Body of pancreas (tissue), 4 donors: ENCODE measurements around the gene TPD52L1. TPM values are rescaled to one million over a fixed set of nuclear protein-coding genes. Genes with fewer than 3 reads are reported as not detected.
A peak's percentile ranks its signal among the peaks of the same experiment; 100 is the strongest.

Source experiments
- ATAC-seq: fragments of 150-250 bp; one replicate; pipeline ENCODE4 v1.9.1; 2016
- DNase-seq, 4 donors: peaks; one replicate each; pipeline ENCODE4 v3.0.0-alpha.2; 2019
- H3K27ac ChIP-seq, 4 donors: fragments of 200-600 bp; sonication (generic); 1 replicate in 3 of 4; 2 replicates in 1 of 4; pipeline versions ENCODE4 v1.5.1 to v1.6.1; 2016 to 2019; ENCODE audit warnings: mild to moderate bottlenecking in 1 of 4, mixed read lengths in 1 of 4, moderate library complexity in 1 of 4
- H3K27me3 ChIP-seq, 2 donors: fragments of 200-600 bp; sonication (generic); one replicate each; pipeline ENCODE4 v1.6.0; 2016; ENCODE audit warnings: mild to moderate bottlenecking in 1 of 2
- H3K36me3 ChIP-seq, 2 donors: fragments of 200-600 bp; sonication (generic); replicated peaks in 1 of 2; 2 replicates each; pipeline ENCODE4 v1.5.1; 2016; ENCODE audit warnings: low read depth in 2 of 2; ENCODE audit not compliant: insufficient read depth in 1 of 2
- H3K4me1 ChIP-seq: fragments of 200-600 bp; sonication (generic); one replicate; pipeline ENCODE4 v1.6.0; 2016
- H3K4me3 ChIP-seq, 2 donors: fragments of 200-600 bp; sonication (generic); 1 replicate in 1 of 2; 2 replicates in 1 of 2; pipeline ENCODE4 v1.5.1; 2016 to 2019
- H3K9me3 ChIP-seq, 3 donors: fragments of 200-600 bp; sonication (generic); 1 replicate in 2 of 3; 2 replicates in 1 of 3; pipeline ENCODE4 v1.5.1; 2016
- POLR2A ChIP-seq, 3 donors: fragments of 450-650 bp; IDR thresholded peaks; one replicate each; pipeline ENCODE4 v1.6.1; 2016; ENCODE audit warnings: antibody characterized with exemption in 3 of 3, mild to moderate bottlenecking in 2 of 3
- WGBS, 2 donors: methylation state at CpG; one replicate each; pipeline ENCODE4 v1.1.5; 2017; 5-methylcytosine and 5-hydroxymethylcytosine counted together
- intact Hi-C: fragments of 100-400 bp; cut with DNase I; formaldehyde crosslinking; loops from one replicate; pipeline ENCODE4 v1.15.1; 2023
- total RNA-seq, 2 donors: library from RNA; depleted of rRNA; stranded (reverse); fragments of >200 nt; gene quantifications; one replicate each; pipeline ENCODE4 v1.1.0, GENCODE V29; 2016
- TF ChIP-seq, protein P1 (sequence below), 7 experiments: fragments of 450-650 bp in 4 of 7; fragments of 200-600 bp in 3 of 7; sonication (generic) in 3 of 7; IDR thresholded peaks; one replicate each; pipeline ENCODE4 v1.5.1; 2016 to 2019; ENCODE audit warnings: antibody characterized with exemption in 7 of 7

Gene TPD52L1
- total RNA-seq, 2 donors from 2014 or later = 33.3 to 101 TPM

- TF ChIP-seq POLR2A (IDR thresholded peaks at IDR 0.05) = no peak
- TF ChIP-seq, protein P1, sequence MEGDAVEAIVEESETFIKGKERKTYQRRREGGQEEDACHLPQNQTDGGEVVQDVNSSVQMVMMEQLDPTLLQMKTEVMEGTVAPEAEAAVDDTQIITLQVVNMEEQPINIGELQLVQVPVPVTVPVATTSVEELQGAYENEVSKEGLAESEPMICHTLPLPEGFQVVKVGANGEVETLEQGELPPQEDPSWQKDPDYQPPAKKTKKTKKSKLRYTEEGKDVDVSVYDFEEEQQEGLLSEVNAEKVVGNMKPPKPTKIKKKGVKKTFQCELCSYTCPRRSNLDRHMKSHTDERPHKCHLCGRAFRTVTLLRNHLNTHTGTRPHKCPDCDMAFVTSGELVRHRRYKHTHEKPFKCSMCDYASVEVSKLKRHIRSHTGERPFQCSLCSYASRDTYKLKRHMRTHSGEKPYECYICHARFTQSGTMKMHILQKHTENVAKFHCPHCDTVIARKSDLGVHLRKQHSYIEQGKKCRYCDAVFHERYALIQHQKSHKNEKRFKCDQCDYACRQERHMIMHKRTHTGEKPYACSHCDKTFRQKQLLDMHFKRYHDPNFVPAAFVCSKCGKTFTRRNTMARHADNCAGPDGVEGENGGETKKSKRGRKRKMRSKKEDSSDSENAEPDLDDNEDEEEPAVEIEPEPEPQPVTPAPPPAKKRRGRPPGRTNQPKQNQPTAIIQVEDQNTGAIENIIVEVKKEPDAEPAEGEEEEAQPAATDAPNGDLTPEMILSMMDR (IDR thresholded peaks at IDR 0.05) = no peak
- Histone ChIP-seq H3K4me3 (no peak overlapping the region), H3K27me3 (no peaks in the 10 kb centered on the region), H3K36me3 (peaks cover 0 to 9% of the 10 kb centered on the region in 2 donors), H3K27ac (no peak overlapping the region), H3K4me1 (peaks cover 20% of the 10 kb centered on the region), H3K9me3 (no peaks in the 10 kb centered on the region)
- intact Hi-C loops = no loop called here
- 80 to 90% methylated on average over 3 of the region's 3 CpGs for WGBS, 2 donors
- no peak for ATAC-seq
- no peak for DNase-seq
Measured at GRCh38 chr6:125299257-125299656, 145.7 kb downstream of the TPD52L1 start.

DNA sequence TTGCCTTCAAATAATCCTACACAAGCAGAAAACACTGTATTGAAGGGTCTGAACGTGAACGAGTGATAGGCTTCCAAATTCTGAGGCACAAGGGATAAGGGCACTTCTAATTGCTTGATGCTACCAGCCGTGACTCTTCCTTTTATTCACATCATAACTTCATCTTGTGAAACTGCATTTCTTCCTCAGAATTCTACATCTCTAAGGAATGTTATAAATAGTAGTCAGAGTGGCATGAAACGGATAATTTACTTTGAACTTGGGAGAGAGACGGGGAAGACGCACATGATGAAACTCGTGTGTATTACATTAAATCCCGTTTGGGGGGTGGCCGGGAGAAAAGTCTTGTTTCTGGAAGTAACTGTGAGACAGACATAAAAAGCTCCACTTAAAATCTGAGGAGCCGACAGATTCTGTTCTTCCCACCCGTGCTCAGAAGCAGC is 147.4 kb downstream of the TPD52L1 start:
- Histone ChIP-seq H3K4me1 (peaks cover 12% of the 10 kb centered on the region), H3K4me3 (peak overlapping the region; percentile 29 to 36), H3K27ac (peak overlapping the region; percentile 74 to 89 (median 83)), H3K27me3 (no peaks in the 10 kb centered on the region), H3K9me3 (no peaks in the 10 kb centered on the region), H3K36me3 (peaks cover 0 to 7% of the 10 kb centered on the region in 2 donors)
- DNase-seq (no peak), ATAC-seq (peak; percentile 3)
- TF ChIP-seq, protein P1 (IDR thresholded peaks at IDR 0.05) = no peak
- TF ChIP-seq POLR2A (IDR thresholded peaks at IDR 0.05) = no peak
- 1 to 2% methylated on average over 11 of the region's 11 CpGs for WGBS, 2 donors
- intact Hi-C loops = loop anchor here (10.0 kb wide), 1 partner anchor 146 kb away; the partner anchor contains the start of gene TPD52L1

GRCh38 chr6:125301435-125302391 is 148.1 kb downstream of the TPD52L1 start, which contains the start of gene HDDC2:
Gene HDDC2, minus strand, starts transcription at chr6:125301967. Its CDS starts 35 bp downstream, at chr6:125301932.
- TF ChIP-seq, protein P1 (IDR thresholded peaks at IDR 0.05) = peak in 2 of 7 experiments; percentile 4 to 20
- peak; percentile 53 to 75 (median 73) for TF ChIP-seq POLR2A (IDR thresholded peaks at IDR 0.05)
- H3K27ac ChIP-seq = peak within 1 kb of the TSS; percentile 74 to 89 (median 83)
- peaks cover 0 to 7% of the 10 kb centered on the region in 2 donors for H3K36me3 ChIP-seq
- no peaks in the 10 kb centered on the region for H3K27me3 ChIP-seq
- peak within 1 kb of the TSS; percentile 29 to 36 for H3K4me3 ChIP-seq
- peak; percentile 92 for ATAC-seq
- no peaks in the 10 kb centered on the region for H3K9me3 ChIP-seq
- WGBS, 2 donors = 2 to 7% methylated on average over 23 to 59 of the region's 67 CpGs
- intact Hi-C loops = loop anchor here (10.0 kb wide), 1 partner anchor 147 kb away; the partner anchor contains the start of gene TPD52L1
- peak; percentile 67 to 77 (median 76) for DNase-seq
- H3K4me1 ChIP-seq = peaks cover 12% of the 10 kb centered on the region

- 69 to 84% methylated on average over 4 of the region's 4 CpGs for WGBS, 2 donors
- H3K27ac ChIP-seq = no peak overlapping the region
- intact Hi-C loops = loop anchor here (10.0 kb wide), 1 partner anchor 148 kb away; the partner anchor contains the start of gene TPD52L1
Measured at GRCh38 chr6:125302840-125303511, 149.4 kb downstream of the TPD52L1 start.

More at GRCh38 chr6:125302840-125303511, 149.4 kb downstream of the TPD52L1 start:
- DNase-seq = no peak
- Histone ChIP-seq H3K27me3 (no peaks in the 10 kb centered on the region), H3K4me3 (no peak overlapping the region), H3K36me3 (no peaks in the 10 kb centered on the region), H3K9me3 (no peaks in the 10 kb centered on the region), H3K4me1 (peaks cover 12% of the 10 kb centered on the region)
- TF ChIP-seq, protein P1 (IDR thresholded peaks at IDR 0.05) = no peak
- TF ChIP-seq POLR2A (IDR thresholded peaks at IDR 0.05) = no peak
- ATAC-seq = no peak
